ENCODE data around the gene TMEM95.

DNA sequence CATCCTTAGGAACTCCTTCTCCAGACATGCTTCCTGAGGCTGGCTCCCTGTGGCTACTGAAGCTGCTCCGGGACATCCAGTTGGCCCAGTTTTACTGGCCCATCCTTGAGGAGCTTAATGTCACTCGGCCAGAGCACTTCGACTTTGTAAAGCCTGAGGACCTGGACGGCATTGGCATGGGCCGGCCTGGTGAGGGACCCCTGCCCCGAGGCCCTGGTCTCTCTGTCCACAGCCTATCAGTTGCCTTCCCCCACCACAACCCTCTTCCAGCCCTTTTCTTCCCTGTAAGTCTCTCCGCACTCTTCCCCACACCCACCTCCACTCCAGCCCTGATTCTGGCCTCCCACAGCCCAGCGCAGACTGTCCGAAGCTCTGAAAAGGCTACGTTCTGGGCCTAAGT, 27.9 kb downstream of the TMEM95 start:
- TF ChIP-seq, protein P1, sequence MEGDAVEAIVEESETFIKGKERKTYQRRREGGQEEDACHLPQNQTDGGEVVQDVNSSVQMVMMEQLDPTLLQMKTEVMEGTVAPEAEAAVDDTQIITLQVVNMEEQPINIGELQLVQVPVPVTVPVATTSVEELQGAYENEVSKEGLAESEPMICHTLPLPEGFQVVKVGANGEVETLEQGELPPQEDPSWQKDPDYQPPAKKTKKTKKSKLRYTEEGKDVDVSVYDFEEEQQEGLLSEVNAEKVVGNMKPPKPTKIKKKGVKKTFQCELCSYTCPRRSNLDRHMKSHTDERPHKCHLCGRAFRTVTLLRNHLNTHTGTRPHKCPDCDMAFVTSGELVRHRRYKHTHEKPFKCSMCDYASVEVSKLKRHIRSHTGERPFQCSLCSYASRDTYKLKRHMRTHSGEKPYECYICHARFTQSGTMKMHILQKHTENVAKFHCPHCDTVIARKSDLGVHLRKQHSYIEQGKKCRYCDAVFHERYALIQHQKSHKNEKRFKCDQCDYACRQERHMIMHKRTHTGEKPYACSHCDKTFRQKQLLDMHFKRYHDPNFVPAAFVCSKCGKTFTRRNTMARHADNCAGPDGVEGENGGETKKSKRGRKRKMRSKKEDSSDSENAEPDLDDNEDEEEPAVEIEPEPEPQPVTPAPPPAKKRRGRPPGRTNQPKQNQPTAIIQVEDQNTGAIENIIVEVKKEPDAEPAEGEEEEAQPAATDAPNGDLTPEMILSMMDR (conservative IDR thresholded peaks at IDR 0.05 in 1 of 2, IDR thresholded peaks at IDR 0.05 in 1 of 2; ENCODE audit: extremely low read depth in 1 of 2, insufficient read depth in 1 of 2, low read depth in 1 of 2, low read length in 2 of 2): no peak
- TF ChIP-seq EZH2 (IDR thresholded peaks at IDR 0.05; ENCODE audit: borderline replicate concordance, low read length): no peak
